Measurements from ENCODE around the gene SEMA5B. TPM values are rescaled to one million over a fixed set of nuclear protein-coding genes. Genes with fewer than 3 reads are reported as not detected.

Gene SEMA5B
- total RNA-seq, 1 donor from 2014 or later = not detected

GRCh38 chr3:122943828-122944190, 83.8 kb downstream of the SEMA5B start:
- no peak for ATAC-seq

GRCh38 chr3:122942937-122943827, 84.4 kb downstream of the SEMA5B start:
- peak; percentile 60 for ATAC-seq

- peak; percentile 81 for ATAC-seq
Observed at GRCh38 chr3:122942239-122942638, 85.3 kb downstream of the SEMA5B start.

GRCh38 chr3:122941228-122942206, 86.0 kb downstream of the SEMA5B start:
- ATAC-seq = no peak

GRCh38 chr3:122940628-122941086, 86.9 kb downstream of the SEMA5B start:
- ATAC-seq = no peak

GRCh38 chr3:122938783-122939425, 88.7 kb downstream of the SEMA5B start:
- ATAC-seq = peak; percentile 33

- ATAC-seq = no peak
Observed at GRCh38 chr3:122937745-122938144, 89.8 kb downstream of the SEMA5B start.

GRCh38 chr3:122936986-122937385, 90.6 kb downstream of the SEMA5B start:
- no peak for ATAC-seq

GRCh38 chr3:122936335-122936734, 91.2 kb downstream of the SEMA5B start:
- ATAC-seq = no peak

GRCh38 chr3:122934251-122934650, 93.3 kb downstream of the SEMA5B start:
- peak; percentile 79 for ATAC-seq

GRCh38 chr3:122932251-122932967, 95.2 kb downstream of the SEMA5B start:
- no peak for ATAC-seq

GRCh38 chr3:122931636-122932035, 95.9 kb downstream of the SEMA5B start:
- ATAC-seq = no peak

GRCh38 chr3:122930063-122930997, 97.2 kb downstream of the SEMA5B start:
- ATAC-seq = no peak

- no peak for ATAC-seq
Observed at GRCh38 chr3:122929188-122930062, 98.1 kb downstream of the SEMA5B start.

GRCh38 chr3:122928396-122929187, 99.0 kb downstream of the SEMA5B start:
- ATAC-seq = no peak

GRCh38 chr3:122927726-122928125, 99.8 kb downstream of the SEMA5B start:
- ATAC-seq = no peak

GRCh38 chr3:122926811-122927210, 100.8 kb downstream of the SEMA5B start:
- ATAC-seq = no peak

GRCh38 chr3:122926322-122926721, 101.2 kb downstream of the SEMA5B start:
- no peak for ATAC-seq

GRCh38 chr3:122925756-122926155, 101.8 kb downstream of the SEMA5B start:
- no peak for ATAC-seq
